Erythroblast (primary cell): Measurements from ENCODE around the gene HPSE.

Experiments
- GATA1 ChIP-seq: IDR thresholded peaks from 2 replicates; pipeline ENCODE4 v1.6.1; 2011; ENCODE audit warnings: low read depth, mild to moderate bottlenecking, control low read depth, low read length, moderate library complexity
- POLR2A ChIP-seq: IDR thresholded peaks from 2 replicates; pipeline ENCODE4 v1.6.1; 2011; ENCODE audit warnings: mild to moderate bottlenecking, low read length

DNA sequence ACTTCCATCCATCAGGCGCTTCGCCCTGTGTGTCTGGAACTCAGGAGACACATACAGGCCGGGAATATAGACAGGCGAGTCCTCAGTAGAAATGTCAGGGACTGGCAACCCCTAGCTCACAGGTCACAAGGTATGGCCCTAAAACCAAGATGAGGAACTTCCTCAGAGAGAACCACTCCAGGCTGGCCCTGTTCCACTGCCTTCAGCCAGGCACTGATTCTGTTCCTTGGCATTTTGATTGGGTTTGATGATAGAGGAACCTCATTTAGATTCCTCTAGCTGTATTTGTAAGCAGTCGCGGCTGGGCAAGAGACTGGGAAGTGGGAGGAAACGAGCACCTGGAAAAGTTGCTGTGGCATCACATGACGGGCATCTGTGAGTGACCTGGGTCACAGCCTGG lies 8.1 kb downstream of the HPSE start:
- TF ChIP-seq POLR2A (no peak), GATA1 (no peak)
